Duodenal mucosa (tissue), 2 donors: ENCODE data around the gene MYO3B.

Experiments used
- H3K27ac ChIP-seq: one replicate; pipeline ENCODE4 v1.7.0; 2013; ENCODE audit warnings: low read depth, low read length
- H3K27me3 ChIP-seq, 2 donors: one replicate each; pipeline ENCODE4 v1.7.0; 2013; ENCODE audit warnings: low read length in 2 of 2, control low read depth in 1 of 2; ENCODE audit not compliant: insufficient read depth in 2 of 2, control insufficient read depth in 1 of 2
- H3K36me3 ChIP-seq, 2 donors: one replicate each; pipeline ENCODE4 v1.7.0; 2013; ENCODE audit warnings: low read length in 2 of 2, control low read depth in 1 of 2; ENCODE audit not compliant: insufficient read depth in 2 of 2, control insufficient read depth in 1 of 2
- H3K4me1 ChIP-seq, 2 donors: one replicate each; pipeline ENCODE4 v1.7.0; 2013; ENCODE audit warnings: low read length in 2 of 2, control low read depth in 1 of 2; ENCODE audit not compliant: insufficient read depth in 2 of 2, control insufficient read depth in 1 of 2
- H3K4me3 ChIP-seq, 2 donors: one replicate each; pipeline ENCODE4 v1.7.0; 2013; ENCODE audit warnings: low read length in 2 of 2, low read depth in 1 of 2
- H3K9ac ChIP-seq, 2 donors: one replicate each; pipeline ENCODE4 v1.7.0; 2013; ENCODE audit warnings: low read length in 2 of 2, low read depth in 1 of 2
- H3K9me3 ChIP-seq, 2 donors: one replicate each; pipeline ENCODE4 v1.7.0; 2013; ENCODE audit warnings: low read length in 2 of 2, control low read depth in 1 of 2; ENCODE audit not compliant: control insufficient read depth in 1 of 2

The MYO3B gene

GRCh38 chr2:170229125-170229524 is 51.2 kb downstream of the MYO3B start:
- Histone ChIP-seq H3K36me3 (no peaks in the 10 kb centered on the region), H3K4me3 (no peak overlapping the region), H3K9ac (no peak overlapping the region), H3K27me3 (no peaks in the 10 kb centered on the region), H3K4me1 (no peaks in the 10 kb centered on the region), H3K9me3 (no peaks in the 10 kb centered on the region), H3K27ac (no peak overlapping the region)

- Histone ChIP-seq H3K27ac (no peak overlapping the region), H3K36me3 (no peaks in the 10 kb centered on the region), H3K4me1 (no peaks in the 10 kb centered on the region), H3K9ac (no peak overlapping the region), H3K4me3 (no peak overlapping the region), H3K9me3 (no peaks in the 10 kb centered on the region), H3K27me3 (no peaks in the 10 kb centered on the region)
Observed at GRCh38 chr2:170229744-170230143, 51.8 kb downstream of the MYO3B start.

DNA sequence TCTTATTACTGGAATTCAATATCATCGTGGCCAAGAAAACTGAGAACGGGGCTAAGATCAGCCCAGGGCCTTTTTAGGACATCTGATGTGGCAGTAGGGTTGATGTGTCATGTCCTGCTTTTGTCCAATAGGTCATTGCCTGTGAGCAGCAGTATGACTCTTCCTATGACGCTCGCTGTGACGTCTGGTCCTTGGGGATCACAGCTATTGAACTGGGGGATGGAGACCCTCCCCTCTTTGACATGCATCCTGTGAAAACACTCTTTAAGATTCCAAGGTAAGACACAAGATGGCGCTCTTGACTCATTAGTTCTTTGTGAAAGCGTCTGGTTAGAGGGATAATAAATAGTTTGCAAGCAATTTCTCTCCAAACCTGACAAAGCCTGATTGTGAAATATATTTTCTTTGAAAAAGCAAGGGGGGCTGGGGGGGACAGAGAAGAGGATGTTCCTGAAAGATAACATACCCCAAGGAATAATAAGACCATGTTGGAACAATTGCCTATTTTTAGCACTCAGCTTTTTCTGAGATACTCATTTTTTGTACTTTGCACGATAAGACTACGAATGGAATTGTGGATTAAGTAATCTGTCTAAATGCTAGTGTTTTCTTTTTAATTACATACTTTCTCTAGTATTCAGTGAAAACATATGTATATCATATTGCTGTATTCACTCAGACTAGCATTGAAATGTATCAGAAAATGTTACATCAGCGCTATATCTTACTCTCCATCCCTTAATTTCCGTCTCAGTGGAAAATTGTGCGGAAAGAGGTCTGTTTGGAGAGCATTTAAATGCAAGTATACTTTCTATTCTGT is 58.1 kb downstream of the MYO3B start:
- Histone ChIP-seq H3K9me3 (no peaks in the 10 kb centered on the region), H3K36me3 (no peaks in the 10 kb centered on the region), H3K4me1 (no peaks in the 10 kb centered on the region), H3K27me3 (peaks cover 3 to 11% of the 10 kb centered on the region in 2 donors), H3K9ac (no peak overlapping the region), H3K27ac (no peak overlapping the region), H3K4me3 (no peak overlapping the region)

DNA sequence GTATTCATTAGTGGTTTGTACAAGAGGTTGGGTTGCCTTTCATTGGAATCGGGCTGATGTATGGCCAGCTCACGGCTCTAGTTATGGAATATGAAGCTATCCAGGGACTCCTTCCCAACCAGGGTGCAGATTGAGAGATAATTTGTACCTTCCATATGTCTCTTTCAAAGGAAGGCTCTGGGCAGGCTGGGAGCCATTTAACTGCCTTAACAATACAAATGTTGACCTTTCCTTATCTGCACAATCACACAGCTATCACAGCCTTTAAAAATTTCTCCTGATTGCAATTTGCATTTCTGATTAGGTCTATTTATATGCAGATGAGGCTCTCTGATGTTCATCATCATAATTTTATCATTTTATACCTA is 58.7 kb downstream of the MYO3B start:
- H3K27me3 ChIP-seq = peaks cover 3 to 11% of the 10 kb centered on the region in 2 donors
- no peak overlapping the region for H3K4me3 ChIP-seq

GRCh38 chr2:170237572-170238120 is 59.7 kb downstream of the MYO3B start:
- no peaks in the 10 kb centered on the region for H3K4me1 ChIP-seq

More for the DNA sequence above, 58.7 kb downstream of the MYO3B start:
- Histone ChIP-seq H3K36me3 (no peaks in the 10 kb centered on the region), H3K27ac (no peak overlapping the region), H3K9me3 (no peaks in the 10 kb centered on the region), H3K9ac (no peak overlapping the region), H3K4me1 (no peaks in the 10 kb centered on the region)

DNA sequence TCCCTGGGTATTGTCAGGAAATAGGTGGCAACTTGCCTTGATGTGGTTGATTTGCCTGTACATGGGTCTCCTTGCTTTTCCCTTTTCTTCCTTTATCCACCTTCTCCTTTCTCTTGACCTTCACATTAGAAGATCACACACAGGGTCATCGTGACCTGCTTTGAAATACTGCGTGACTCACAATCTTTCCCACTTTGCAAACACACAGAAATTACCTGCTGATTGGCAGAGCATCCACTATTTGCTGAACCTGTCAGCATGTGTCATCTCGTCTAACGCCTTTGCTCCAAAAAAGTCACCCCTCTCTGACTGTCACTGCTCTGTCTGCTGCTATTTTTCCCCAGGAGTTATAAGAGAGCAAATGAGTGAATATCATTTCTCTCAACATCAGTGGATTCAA is 60.8 kb downstream of the MYO3B start:
- Histone ChIP-seq H3K36me3 (no peaks in the 10 kb centered on the region), H3K27me3 (peaks cover 8 to 12% of the 10 kb centered on the region in 2 donors), H3K27ac (no peak overlapping the region), H3K4me1 (no peaks in the 10 kb centered on the region), H3K9ac (no peak overlapping the region), H3K9me3 (no peaks in the 10 kb centered on the region), H3K4me3 (no peak overlapping the region)

More at GRCh38 chr2:170237572-170238120, 59.7 kb downstream of the MYO3B start:
- no peaks in the 10 kb centered on the region for H3K36me3 ChIP-seq
- H3K9me3 ChIP-seq = no peaks in the 10 kb centered on the region
- peaks cover 7 to 11% of the 10 kb centered on the region in 2 donors for H3K27me3 ChIP-seq
- no peak overlapping the region for H3K9ac ChIP-seq
- H3K27ac ChIP-seq = no peak overlapping the region
- no peak overlapping the region for H3K4me3 ChIP-seq

GRCh38 chr2:170240629-170241028 is 62.7 kb downstream of the MYO3B start:
- no peaks in the 10 kb centered on the region for H3K36me3 ChIP-seq
- no peaks in the 10 kb centered on the region for H3K9me3 ChIP-seq
- no peak overlapping the region for H3K9ac ChIP-seq
- H3K4me1 ChIP-seq = no peaks in the 10 kb centered on the region
- H3K27ac ChIP-seq = no peak overlapping the region
- no peak overlapping the region for H3K4me3 ChIP-seq
- peaks cover 10 to 15% of the 10 kb centered on the region in 2 donors for H3K27me3 ChIP-seq

- Histone ChIP-seq H3K27ac (no peak overlapping the region), H3K27me3 (peaks cover 10 to 15% of the 10 kb centered on the region in 2 donors), H3K36me3 (no peaks in the 10 kb centered on the region)
Observed at GRCh38 chr2:170241756-170242155, 63.8 kb downstream of the MYO3B start.

GRCh38 chr2:170243118-170243837 is 65.3 kb downstream of the MYO3B start:
- H3K4me3 ChIP-seq = no peak overlapping the region
- H3K36me3 ChIP-seq = no peaks in the 10 kb centered on the region
- H3K27me3 ChIP-seq = peaks cover 7 to 10% of the 10 kb centered on the region in 2 donors
- H3K9me3 ChIP-seq = no peaks in the 10 kb centered on the region
- no peak overlapping the region for H3K27ac ChIP-seq
- H3K4me1 ChIP-seq = no peaks in the 10 kb centered on the region
- H3K9ac ChIP-seq = no peak overlapping the region

More at GRCh38 chr2:170241756-170242155, 63.8 kb downstream of the MYO3B start:
- Histone ChIP-seq H3K4me1 (no peaks in the 10 kb centered on the region), H3K9ac (no peak overlapping the region), H3K4me3 (no peak overlapping the region), H3K9me3 (no peaks in the 10 kb centered on the region)

DNA sequence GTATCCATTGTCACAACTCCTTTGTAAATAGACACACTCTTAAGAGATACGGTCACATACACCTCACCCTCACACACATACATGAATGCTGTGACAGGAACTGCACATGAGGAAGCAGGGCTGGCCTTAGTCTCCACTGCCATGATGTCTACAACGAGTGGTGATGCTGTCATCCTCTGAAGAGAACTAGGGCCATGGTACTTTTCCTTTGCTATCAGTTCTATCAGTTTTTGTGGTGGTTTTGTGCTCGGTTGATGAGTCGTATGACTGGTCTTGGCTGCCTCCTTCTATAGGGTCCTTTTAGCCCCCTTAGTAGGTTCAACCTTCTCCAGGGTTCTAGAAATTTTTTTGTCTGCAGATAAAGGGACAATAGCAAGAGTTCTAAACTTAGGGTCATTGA is 66.0 kb downstream of the MYO3B start:
- no peak overlapping the region for H3K27ac ChIP-seq
- no peaks in the 10 kb centered on the region for H3K36me3 ChIP-seq
- H3K9ac ChIP-seq = no peak overlapping the region
- H3K4me1 ChIP-seq = no peaks in the 10 kb centered on the region
- H3K4me3 ChIP-seq = no peak overlapping the region
- peaks cover 7 to 10% of the 10 kb centered on the region in 2 donors for H3K27me3 ChIP-seq
- no peaks in the 10 kb centered on the region for H3K9me3 ChIP-seq
